GM12878 (cell line): ENCODE results near the gene LSM3. TPM values are rescaled to one million over a fixed set of nuclear protein-coding genes. Genes with fewer than 3 reads are reported as not detected.

ENCODE experiments used
- ATAC-seq: fragments of 200-7000 bp; cut with Tn5 transposase; 3 replicates; pipeline ENCODE4 v1.9.1; 2020; ENCODE audit warnings: mild to moderate bottlenecking, moderate library complexity
- BruUV-seq: library from RNA; stranded (reverse); fragments of 400-500 nt; replicated peaks from 2 replicates; lab custom pipeline; 2021; lab: Mats Ljungman, UMichigan
- CTCF ChIA-PET: fragments of 300-600 bp; sonication (Branson Sonifier 250); formaldehyde crosslinking; extraction: SDS; loops from one replicate; lab custom pipeline; 2021; ENCODE audit warnings: inconsistent platforms; lab: Yijun Ruan, JAX
- POLR2A ChIA-PET: fragments of 350-600 bp; formaldehyde crosslinking; extraction: SDS; loops from one replicate; lab custom pipeline; 2021; ENCODE audit warnings: inconsistent platforms; lab: Charles Lee
- RAD21 ChIA-PET: fragments of 300-600 bp; sonication (Branson Sonifier 250); formaldehyde crosslinking; loops from one replicate; lab custom pipeline; 2023; ENCODE audit warnings: antibody characterized with exemption; ENCODE audit not compliant: unreplicated experiment; lab: Charles Lee
- SMC1A ChIA-PET: fragments of 300-600 bp; sonication (Branson Sonifier 250); formaldehyde crosslinking; loops from one replicate; lab custom pipeline; 2023; ENCODE audit not compliant: unreplicated experiment, uncharacterized antibody; lab: Charles Lee
- DNase-seq: peaks from one replicate; pipeline ENCODE4 v3.0.0-alpha.2; 2011; ENCODE audit warnings: low read depth, low spot score
- FAIRE-seq: peaks from 3 replicates; lab custom pipeline; 2011; peaks lifted over from hg19 to GRCh38; lab: Jason Lieb, UNC
- H2AFZ ChIP-seq: 2 replicates; pipeline ENCODE4 v1.6.0; 2011; ENCODE audit warnings: low read depth, low read length, control low read depth; ENCODE audit not compliant: control insufficient read depth
- H3K27ac ChIP-seq: 2 replicates; pipeline ENCODE4 v1.5.1; 2011; ENCODE audit warnings: control low read depth; ENCODE audit not compliant: control insufficient read depth, insufficient read depth
- H3K27me3 ChIP-seq, 2 experiments: replicated peaks in 1 of 2; 2 replicates each; pipeline versions ENCODE4 v1.6.0 to v1.6.1; 2011; ENCODE audit warnings: low read length in 1 of 2; ENCODE audit not compliant: control insufficient read depth in 2 of 2, insufficient read depth in 2 of 2
- H3K36me3 ChIP-seq, 2 experiments: 2 replicates each; pipeline ENCODE4 v1.5.1; 2011; ENCODE audit warnings: low read length in 1 of 2; ENCODE audit not compliant: control insufficient read depth in 2 of 2, insufficient read depth in 2 of 2
- H3K4me1 ChIP-seq: 2 replicates; pipeline ENCODE4 v1.6.1; 2011; ENCODE audit warnings: mild to moderate bottlenecking, low read length, moderate library complexity, mixed read lengths; ENCODE audit not compliant: control insufficient read depth, insufficient read depth
- H3K4me2 ChIP-seq: 2 replicates; pipeline ENCODE4 v1.6.0; 2011; ENCODE audit warnings: control low read depth; ENCODE audit not compliant: control insufficient read depth, insufficient read depth
- H3K4me3 ChIP-seq: fragments of 200-600 bp; sonication (generic); 2 replicates; pipeline ENCODE4 v1.5.1; 2016
- H3K79me2 ChIP-seq: 2 replicates; pipeline ENCODE4 v1.6.0; 2011; ENCODE audit warnings: low read length; ENCODE audit not compliant: control insufficient read depth, insufficient read depth
- H3K9ac ChIP-seq: 2 replicates; pipeline ENCODE4 v1.8.0; 2011; ENCODE audit warnings: low read length, control low read depth, mixed read lengths; ENCODE audit not compliant: control insufficient read depth, insufficient read depth
- H3K9me3 ChIP-seq: replicated peaks from 3 replicates; pipeline ENCODE4 v1.5.1; 2011; ENCODE audit warnings: mild to moderate bottlenecking, low read length; ENCODE audit not compliant: control insufficient read depth, insufficient read depth
- H4K20me1 ChIP-seq: 2 replicates; pipeline ENCODE4 v1.6.0; 2011; ENCODE audit not compliant: control insufficient read depth, insufficient read depth
- ASH2L ChIP-seq: fragments of 300-600, 200-600 bp; sonication (generic); IDR thresholded peaks from 2 replicates; pipeline ENCODE4 v1.6.1; 2017; ENCODE audit warnings: low read depth, mild to moderate bottlenecking, borderline replicate concordance
- ATF7 ChIP-seq: fragments of 450-650 bp; IDR thresholded peaks from 2 replicates; pipeline ENCODE4 v1.6.1; 2016; ENCODE audit warnings: low read depth, mild to moderate bottlenecking
- EED ChIP-seq: sonication (generic); IDR thresholded peaks from 2 replicates; pipeline ENCODE4 v1.6.1; 2016; ENCODE audit warnings: antibody characterized with exemption, low read depth
- GABPA ChIP-seq: IDR thresholded peaks from 2 replicates; pipeline ENCODE4 v1.6.1; 2014; ENCODE audit warnings: antibody characterized with exemption, low read depth, mild to moderate bottlenecking, inconsistent platforms
- GATAD2B ChIP-seq: fragments of 450-650 bp; conservative IDR thresholded peaks from 2 replicates; pipeline ENCODE4 v1.6.1; 2017; ENCODE audit warnings: low read depth, mild to moderate bottlenecking, moderate library complexity
- IKZF2 ChIP-seq, 2 experiments: fragments of 450-650 bp; IDR thresholded peaks; 2 replicates each; pipeline ENCODE4 v1.6.1; 2017; ENCODE audit warnings: mild to moderate bottlenecking in 2 of 2, moderate library complexity in 2 of 2
- JUND ChIP-seq: IDR thresholded peaks from 2 replicates; pipeline ENCODE4 v1.6.1; 2012; ENCODE audit warnings: low read depth, mild to moderate bottlenecking, low read length, improper control_type of control experiment, moderate library complexity
- MEF2B ChIP-seq: fragments of 450-650 bp; IDR thresholded peaks from 2 replicates; pipeline ENCODE4 v1.6.1; 2018; ENCODE audit warnings: mild to moderate bottlenecking, moderate library complexity; ENCODE audit not compliant: partially characterized antibody, poor library complexity, severe bottlenecking
- NFYB ChIP-seq: IDR thresholded peaks from 2 replicates; pipeline ENCODE4 v1.6.1; 2011; ENCODE audit warnings: low read depth, mild to moderate bottlenecking, low read length, improper control_type of control experiment, moderate library complexity; ENCODE audit not compliant: insufficient read depth
- NRF1 ChIP-seq: conservative IDR thresholded peaks from 2 replicates; pipeline ENCODE4 v1.6.1; 2011; ENCODE audit warnings: mild to moderate bottlenecking, low read depth, low read length, improper control_type of control experiment
- SMC3 ChIP-seq: IDR thresholded peaks from 2 replicates; pipeline ENCODE4 v1.6.1; 2011; ENCODE audit warnings: low read length, improper control_type of control experiment, borderline replicate concordance
- SPI1 ChIP-seq: IDR thresholded peaks from 2 replicates; pipeline ENCODE4 v1.6.1; 2011; ENCODE audit warnings: low read depth, mild to moderate bottlenecking, low read length, moderate library complexity, borderline replicate concordance; ENCODE audit not compliant: insufficient read depth
- SREBF1 ChIP-seq: IDR thresholded peaks from 2 replicates; pipeline ENCODE4 v1.6.1; 2012; ENCODE audit warnings: mild to moderate bottlenecking, low read length
- ZBED1 ChIP-seq: IDR thresholded peaks from 2 replicates; pipeline ENCODE4 v1.6.1; 2016; ENCODE audit warnings: borderline replicate concordance
- ZSCAN29 ChIP-seq: fragments of 450-650 bp; IDR thresholded peaks from 2 replicates; pipeline ENCODE4 v1.6.1; 2017; ENCODE audit warnings: mild to moderate bottlenecking, moderate library complexity
- WGBS: methylation state at CpG from one replicate; pipeline ENCODE4 v1.1.6; 2016; ENCODE audit warnings: low lambda C conversion rate; ENCODE audit not compliant: insufficient replicate concordance, insufficient coverage; ENCODE audit errors: missing lambda C conversion rate; 5-methylcytosine and 5-hydroxymethylcytosine counted together
- in situ Hi-C: fragments of 300-500 bp; cut with MboI; formaldehyde crosslinking; loops from 9 replicates; pipeline ENCODE4 v1.14.3; 2018; ENCODE audit warnings: mixed read lengths
- intact Hi-C: fragments of 100-400 bp; cut with micrococcal nuclease; formaldehyde crosslinking; loops from one replicate; pipeline ENCODE4 v1.14.2; 2022; ENCODE audit not compliant: unreplicated experiment
- polyA plus RNA-seq, 11 experiments: library from polyadenylated mRNA; depleted of rRNA in 4 of 11; unstranded in 6 of 11; stranded (reverse) in 5 of 11; fragments of >200 nt; fragmentation: Nextera tagmentation in 4 of 11; fragmentation: Illumina TruSeq in 1 of 11; extraction: Ambion mirVana in 4 of 11; extraction: Trizol in 1 of 11; gene quantifications; 1 replicate in 1 of 11; 2 replicates in 10 of 11; pipeline versions ENCODE4 v1.2.1 to v1.2.3, GENCODE V29; 2011 to 2016; ENCODE audit warnings: inconsistent platforms in 2 of 11, missing spikeins in 2 of 11, low read depth in 1 of 11
- total RNA-seq, 4 experiments: library from RNA; depleted of rRNA in 3 of 4; stranded (reverse); fragments of >200 nt in 3 of 4; fragmentation: Illumina TruSeq in 1 of 4; extraction: Trizol in 1 of 4; gene quantifications; 2 replicates each; pipeline versions ENCODE4 v1.2.1 to v1.2.3, GENCODE V29; 2013 to 2021
- TF ChIP-seq, protein P1 (sequence below): fragments of 450-650 bp; IDR thresholded peaks from 2 replicates; pipeline ENCODE4 v1.6.1; 2018; ENCODE audit warnings: mild to moderate bottlenecking, low read depth, moderate library complexity; ENCODE audit not compliant: partially characterized antibody
- TF ChIP-seq, protein P2 (sequence below): IDR thresholded peaks from 2 replicates; pipeline ENCODE4 v1.6.1; 2011; ENCODE audit warnings: borderline replicate concordance, low read depth, mild to moderate bottlenecking, moderate library complexity, mixed read lengths, low read length; ENCODE audit not compliant: insufficient read depth; ENCODE audit errors: extremely low read length
- TF ChIP-seq, protein P3 (sequence below): fragments of 450-650 bp; conservative IDR thresholded peaks from 2 replicates; pipeline ENCODE4 v1.6.1; 2017; ENCODE audit warnings: mild to moderate bottlenecking, moderate library complexity

Gene LSM3
- total and polyA plus RNA-seq, 10 of the 15 experiments (the other 5 are each of a cell fraction or from before 2014, with no cell fraction given) = 15.5 to 111 (median 29.1) TPM

DNA sequence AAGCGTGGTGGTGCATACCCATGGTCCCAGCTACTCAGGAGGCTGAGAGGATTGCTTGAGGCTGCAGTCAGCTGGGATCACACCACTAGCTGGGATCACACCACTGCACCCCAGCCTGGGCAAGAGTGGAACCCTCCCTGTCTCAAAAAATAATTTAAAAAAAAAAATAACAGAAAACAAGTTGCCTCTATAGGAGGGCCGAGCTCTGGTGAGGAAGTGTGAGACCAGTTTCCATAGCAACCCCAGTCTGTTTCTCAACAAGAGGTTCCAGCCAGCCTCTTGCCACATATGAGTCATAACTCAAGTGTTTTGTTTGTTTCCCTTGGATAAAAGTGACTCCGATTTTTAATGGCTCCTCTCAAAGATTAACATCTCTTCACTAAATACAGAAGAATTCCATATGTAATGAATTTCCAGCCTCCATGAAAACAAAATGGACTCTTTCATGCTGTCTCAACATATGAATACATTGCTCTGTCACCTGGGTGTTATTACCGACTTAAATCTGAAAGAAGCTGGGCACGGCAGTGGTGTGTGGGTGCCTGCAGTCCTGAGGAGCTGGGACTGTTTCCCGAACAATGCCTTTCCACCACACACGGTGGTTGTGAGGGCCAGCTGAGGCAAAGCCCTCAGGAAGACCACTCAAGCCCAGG lies 34.1 kb upstream of the LSM3 start:
- SMC1A ChIA-PET = interaction anchor here (0.9 to 1.4 kb wide), 8 partner anchors 16 to 248 kb away, joined by 3 to 5 read pairs (median 4); partner anchors contain the start of genes LSM3 and XPC
- TF ChIP-seq EED = no peak
- TF ChIP-seq, protein P1, sequence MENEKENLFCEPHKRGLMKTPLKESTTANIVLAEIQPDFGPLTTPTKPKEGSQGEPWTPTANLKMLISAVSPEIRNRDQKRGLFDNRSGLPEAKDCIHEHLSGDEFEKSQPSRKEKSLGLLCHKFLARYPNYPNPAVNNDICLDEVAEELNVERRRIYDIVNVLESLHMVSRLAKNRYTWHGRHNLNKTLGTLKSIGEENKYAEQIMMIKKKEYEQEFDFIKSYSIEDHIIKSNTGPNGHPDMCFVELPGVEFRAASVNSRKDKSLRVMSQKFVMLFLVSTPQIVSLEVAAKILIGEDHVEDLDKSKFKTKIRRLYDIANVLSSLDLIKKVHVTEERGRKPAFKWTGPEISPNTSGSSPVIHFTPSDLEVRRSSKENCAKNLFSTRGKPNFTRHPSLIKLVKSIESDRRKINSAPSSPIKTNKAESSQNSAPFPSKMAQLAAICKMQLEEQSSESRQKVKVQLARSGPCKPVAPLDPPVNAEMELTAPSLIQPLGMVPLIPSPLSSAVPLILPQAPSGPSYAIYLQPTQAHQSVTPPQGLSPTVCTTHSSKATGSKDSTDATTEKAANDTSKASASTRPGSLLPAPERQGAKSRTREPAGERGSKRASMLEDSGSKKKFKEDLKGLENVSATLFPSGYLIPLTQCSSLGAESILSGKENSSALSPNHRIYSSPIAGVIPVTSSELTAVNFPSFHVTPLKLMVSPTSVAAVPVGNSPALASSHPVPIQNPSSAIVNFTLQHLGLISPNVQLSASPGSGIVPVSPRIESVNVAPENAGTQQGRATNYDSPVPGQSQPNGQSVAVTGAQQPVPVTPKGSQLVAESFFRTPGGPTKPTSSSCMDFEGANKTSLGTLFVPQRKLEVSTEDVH = no peak
- TF ChIP-seq GABPA = no peak
- TF ChIP-seq NFYB = 0 out of 2 replicates have a peak, but pooled peaks have one; percentile 9
- no peak for TF ChIP-seq ZSCAN29
- no peak for TF ChIP-seq SMC3
- no peak for TF ChIP-seq SREBF1
- TF ChIP-seq, protein P2, sequence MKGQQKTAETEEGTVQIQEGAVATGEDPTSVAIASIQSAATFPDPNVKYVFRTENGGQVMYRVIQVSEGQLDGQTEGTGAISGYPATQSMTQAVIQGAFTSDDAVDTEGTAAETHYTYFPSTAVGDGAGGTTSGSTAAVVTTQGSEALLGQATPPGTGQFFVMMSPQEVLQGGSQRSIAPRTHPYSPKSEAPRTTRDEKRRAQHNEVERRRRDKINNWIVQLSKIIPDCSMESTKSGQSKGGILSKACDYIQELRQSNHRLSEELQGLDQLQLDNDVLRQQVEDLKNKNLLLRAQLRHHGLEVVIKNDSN = no peak
- peak; percentile 88 for TF ChIP-seq JUND
- peak; percentile 56 for TF ChIP-seq MEF2B
- peak; percentile 84 for TF ChIP-seq SPI1
- no peak for TF ChIP-seq NRF1
- peak; percentile 80 to 86 for TF ChIP-seq IKZF2 (IDR thresholded peaks at IDR 0.05)
- TF ChIP-seq, protein P3, sequence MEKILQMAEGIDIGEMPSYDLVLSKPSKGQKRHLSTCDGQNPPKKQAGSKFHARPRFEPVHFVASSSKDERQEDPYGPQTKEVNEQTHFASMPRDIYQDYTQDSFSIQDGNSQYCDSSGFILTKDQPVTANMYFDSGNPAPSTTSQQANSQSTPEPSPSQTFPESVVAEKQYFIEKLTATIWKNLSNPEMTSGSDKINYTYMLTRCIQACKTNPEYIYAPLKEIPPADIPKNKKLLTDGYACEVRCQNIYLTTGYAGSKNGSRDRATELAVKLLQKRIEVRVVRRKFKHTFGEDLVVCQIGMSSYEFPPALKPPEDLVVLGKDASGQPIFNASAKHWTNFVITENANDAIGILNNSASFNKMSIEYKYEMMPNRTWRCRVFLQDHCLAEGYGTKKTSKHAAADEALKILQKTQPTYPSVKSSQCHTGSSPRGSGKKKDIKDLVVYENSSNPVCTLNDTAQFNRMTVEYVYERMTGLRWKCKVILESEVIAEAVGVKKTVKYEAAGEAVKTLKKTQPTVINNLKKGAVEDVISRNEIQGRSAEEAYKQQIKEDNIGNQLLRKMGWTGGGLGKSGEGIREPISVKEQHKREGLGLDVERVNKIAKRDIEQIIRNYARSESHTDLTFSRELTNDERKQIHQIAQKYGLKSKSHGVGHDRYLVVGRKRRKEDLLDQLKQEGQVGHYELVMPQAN = no peak
- TF ChIP-seq ASH2L = no peak
- TF ChIP-seq ATF7 = peak; percentile 75
- TF ChIP-seq ZBED1 = no peak
- TF ChIP-seq GATAD2B = no peak

More for the DNA sequence above, 34.1 kb upstream of the LSM3 start:
- H2AFZ ChIP-seq = no peak overlapping the region
- ATAC-seq (peak; percentile 96), DNase-seq (peak; percentile 52), FAIRE-seq (peak; percentile 47)
- ChIA-PET RAD21 (interaction anchor here (1.3 to 1.7 kb wide), 4 partner anchors 17 to 33 kb away, joined by 3 to 8 read pairs (median 5); partner anchors contain the start of genes CHCHD4 and XPC), CTCF (interaction anchor here (1.5 to 1.6 kb wide), 2 partner anchors 42 to 248 kb away, joined by 4 to 5 read pairs; no protein-coding TSS in a partner anchor), POLR2A (interaction anchor here (1.5 to 2.9 kb wide), 2 partner anchors 19 to 34 kb away, joined by 6 to 10 read pairs; partner anchors contain the start of genes LSM3 and XPC)
- peaks cover 16% of the 10 kb centered on the region for H3K4me1 ChIP-seq
- intact Hi-C loops = no loop called here
- 16% methylated on average over 7 of the region's 7 CpGs for WGBS
- no peaks in the 10 kb centered on the region for H3K79me2 ChIP-seq
- H3K9me3 ChIP-seq = no peaks in the 10 kb centered on the region
- BruUV-seq = no TSS peak
- no peak overlapping the region for H3K4me3 ChIP-seq
- H4K20me1 ChIP-seq = no peaks in the 10 kb centered on the region
- H3K4me2 ChIP-seq = peak overlapping the region; percentile 44
- peak overlapping the region; percentile 31; the same call in 1 of the 2 replicates for H3K27ac ChIP-seq
- H3K36me3 ChIP-seq = peaks cover 8 to 10% of the 10 kb centered on the region in 2 experiments; a peak in 3 of 4 replicates
- in situ Hi-C loops = no loop called here
- H3K9ac ChIP-seq = peak overlapping the region; percentile 22; the same call in 1 of the 2 replicates
- H3K27me3 ChIP-seq = no peaks in the 10 kb centered on the region
